ENCODE data around the gene LTB4R2. TPM values are rescaled to one million over a fixed set of nuclear protein-coding genes. Genes with fewer than 3 reads are reported as not detected.

LTB4R2 gene
- total RNA-seq, 4 donors from 2014 or later = 4.4 to 81.5 (median 7.1) TPM

DNA sequence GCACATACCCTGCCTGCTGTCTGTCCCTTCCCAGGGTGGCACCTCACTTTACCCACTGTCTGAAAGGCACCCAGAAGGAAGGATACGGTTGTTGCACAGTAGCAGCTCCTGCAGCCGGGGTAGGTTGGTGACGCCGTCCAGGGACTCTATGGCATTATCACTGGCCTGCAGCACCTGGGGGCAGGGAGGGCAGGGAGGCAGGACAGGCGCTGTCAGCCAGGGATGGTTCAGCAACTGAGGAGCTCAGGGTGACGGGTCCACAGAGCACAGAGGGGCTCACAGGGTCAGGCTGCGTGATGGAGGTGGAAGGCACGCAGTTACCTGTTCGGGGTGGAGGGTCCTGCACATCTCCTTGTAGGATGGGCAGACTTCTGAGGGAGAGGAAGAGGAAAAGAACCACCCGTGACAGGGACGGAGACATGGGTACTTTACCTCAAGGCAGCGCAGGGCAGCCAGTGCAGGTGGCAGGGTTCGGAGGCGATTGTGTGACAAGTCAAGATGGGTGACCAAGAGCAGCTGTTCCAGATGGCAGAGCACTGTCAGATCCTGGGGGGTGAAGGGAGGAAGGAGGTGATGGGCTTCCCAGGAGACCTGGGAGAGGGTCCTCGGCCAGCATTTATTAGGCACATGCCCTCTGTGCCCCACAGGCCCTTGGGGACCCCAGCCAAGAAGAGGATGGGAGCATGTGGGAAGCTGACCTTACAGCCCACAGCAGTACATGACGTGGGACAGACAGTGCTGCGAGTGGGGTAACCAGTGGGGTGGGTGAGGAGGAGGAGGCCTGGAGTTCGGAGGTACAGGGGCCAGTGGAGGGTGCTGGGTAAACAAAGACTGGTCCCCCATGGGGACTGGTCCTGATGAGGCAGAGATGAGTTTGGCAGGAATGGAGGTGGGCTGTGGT lies 43.3 kb upstream of the LTB4R2 start:
- in situ Hi-C loops (cut with MboI; ENCODE audit: low pct_ligation_motif_present in 1 of 4, low pct_unique_long_range_greater_than_20kb in 1 of 4, low sequenced_read_pairs in 3 of 4) (no loop called here), intact Hi-C loops (cut with DNase I; ENCODE audit: low total_unique reads) (no loop called here)
- no peak for DNase-seq
- WGBS, 2 donors (ENCODE audit: low coverage in 1 of 2) = 85 to 95% methylated on average over 9 to 17 of the region's 18 CpGs
- no peaks in the 10 kb centered on the region for H3K27me3 ChIP-seq
- TF ChIP-seq POLR2A (IDR thresholded peaks at IDR 0.05) = no peak
- no peak for TF ChIP-seq EP300 (IDR thresholded peaks at IDR 0.05; ENCODE audit: low read depth)
- no peak for TF ChIP-seq CTCF (IDR thresholded peaks at IDR 0.05)
- no peak for TF ChIP-seq POLR2AphosphoS5 (IDR thresholded peaks at IDR 0.05)
- H3K4me3 ChIP-seq = no peak overlapping the region
- no peaks in the 10 kb centered on the region for H3K9me3 ChIP-seq
- H3K27ac ChIP-seq = no peak overlapping the region
- peaks cover 0 to 18% (median 0%) of the 10 kb centered on the region in 4 donors for H3K36me3 ChIP-seq
- H3K4me1 ChIP-seq = peaks cover 0 to 5% (median under 1%) of the 10 kb centered on the region in 4 donors

DNA sequence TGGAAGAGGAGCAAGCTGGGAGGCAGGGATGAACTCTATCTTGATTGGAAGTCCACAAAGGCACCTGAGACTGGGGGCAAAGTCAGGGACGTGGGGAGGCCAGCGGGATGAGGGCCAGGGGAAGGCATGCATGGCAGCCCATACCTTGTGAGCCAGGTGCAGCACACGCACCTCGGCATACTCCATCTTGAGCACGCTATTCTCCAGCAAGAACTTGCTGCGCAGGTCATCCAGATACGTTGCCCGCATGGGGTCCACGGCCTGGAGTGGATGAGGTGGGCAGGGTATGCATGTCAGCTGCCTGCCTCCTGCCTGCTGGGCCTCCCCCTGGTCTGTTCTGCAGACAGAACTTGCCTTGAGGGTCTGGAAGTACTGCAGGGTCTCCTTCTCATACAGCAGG lies 42.4 kb upstream of the LTB4R2 start:
- TF ChIP-seq EP300 (IDR thresholded peaks at IDR 0.05; ENCODE audit: low read depth) (no peak), POLR2AphosphoS5 (IDR thresholded peaks at IDR 0.05) (no peak), CTCF (IDR thresholded peaks at IDR 0.05) (no peak), POLR2A (IDR thresholded peaks at IDR 0.05) (no peak)
- intact Hi-C loops (cut with DNase I; ENCODE audit: low total_unique reads) (no loop called here), in situ Hi-C loops (cut with MboI; ENCODE audit: low pct_ligation_motif_present in 1 of 4, low pct_unique_long_range_greater_than_20kb in 1 of 4, low sequenced_read_pairs in 3 of 4) (no loop called here)
- Histone ChIP-seq H3K36me3 (peaks cover 0 to 18% (median 0%) of the 10 kb centered on the region in 4 donors), H3K4me3 (no peak overlapping the region), H3K27me3 (no peaks in the 10 kb centered on the region), H3K27ac (no peak overlapping the region), H3K9me3 (no peaks in the 10 kb centered on the region), H3K4me1 (peaks cover 0 to 14% (median 2%) of the 10 kb centered on the region in 4 donors)
- WGBS, 2 donors (ENCODE audit: low coverage in 1 of 2) = 93% methylated on average over 9 of the region's 9 CpGs; no CpG with 5 or more reads in 1 of the 2 donors
- DNase-seq = no peak

DNA sequence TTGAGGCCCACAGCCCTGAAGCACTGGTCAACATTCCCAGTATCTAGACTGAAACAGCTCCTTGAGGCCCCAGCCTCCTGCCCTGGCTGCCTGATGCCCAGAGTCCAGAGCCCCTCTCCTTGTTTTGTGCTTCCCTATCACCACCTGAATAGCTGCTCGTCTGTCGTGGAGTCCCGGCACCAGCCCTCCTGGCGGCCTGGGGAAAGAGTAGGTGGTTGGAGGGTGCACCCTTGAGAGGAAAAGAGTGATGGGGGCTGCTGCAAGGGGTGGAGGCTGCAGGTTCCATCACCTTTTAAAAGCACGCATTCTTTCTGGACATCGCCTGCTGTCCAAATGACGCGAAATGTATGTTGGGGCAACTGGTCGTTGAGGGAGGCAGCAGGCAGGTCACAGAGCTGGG lies 41.7 kb upstream of the LTB4R2 start:
- WGBS, 2 donors (ENCODE audit: low coverage in 1 of 2) = 92 to 93% methylated on average over 7 to 9 of the region's 9 CpGs
- no peaks in the 10 kb centered on the region for H3K9me3 ChIP-seq
- H3K27ac ChIP-seq = no peak overlapping the region
- no peak for TF ChIP-seq EP300 (IDR thresholded peaks at IDR 0.05; ENCODE audit: low read depth)
- no peak for TF ChIP-seq POLR2A (IDR thresholded peaks at IDR 0.05)
- no peak for TF ChIP-seq CTCF (IDR thresholded peaks at IDR 0.05)
- no peak for TF ChIP-seq POLR2AphosphoS5 (IDR thresholded peaks at IDR 0.05)
- intact Hi-C loops (cut with DNase I; ENCODE audit: low total_unique reads) (no loop called here), in situ Hi-C loops (cut with MboI; ENCODE audit: low pct_ligation_motif_present in 1 of 4, low pct_unique_long_range_greater_than_20kb in 1 of 4, low sequenced_read_pairs in 3 of 4) (no loop called here)
- no peak overlapping the region for H3K4me3 ChIP-seq
- no peak for DNase-seq
- H3K36me3 ChIP-seq = peaks cover 0 to 18% (median 0%) of the 10 kb centered on the region in 4 donors
- no peaks in the 10 kb centered on the region for H3K27me3 ChIP-seq
- H3K4me1 ChIP-seq = peaks cover 0 to 15% (median 2%) of the 10 kb centered on the region in 4 donors

- Histone ChIP-seq H3K36me3 (peaks cover 0 to 18% (median 0%) of the 10 kb centered on the region in 4 donors), H3K27ac (no peak overlapping the region), H3K4me3 (no peak overlapping the region), H3K27me3 (no peaks in the 10 kb centered on the region), H3K4me1 (peaks cover 0 to 15% (median 2%) of the 10 kb centered on the region in 4 donors), H3K9me3 (no peaks in the 10 kb centered on the region)
- 85 to 89% methylated on average over 4 to 8 of the region's 8 CpGs for WGBS, 2 donors (ENCODE audit: low coverage in 1 of 2)
- intact Hi-C loops (cut with DNase I; ENCODE audit: low total_unique reads) (no loop called here), in situ Hi-C loops (cut with MboI; ENCODE audit: low pct_ligation_motif_present in 1 of 4, low pct_unique_long_range_greater_than_20kb in 1 of 4, low sequenced_read_pairs in 3 of 4) (no loop called here)
- TF ChIP-seq EP300 (IDR thresholded peaks at IDR 0.05; ENCODE audit: low read depth) (no peak), POLR2A (IDR thresholded peaks at IDR 0.05) (no peak), CTCF (IDR thresholded peaks at IDR 0.05) (no peak), POLR2AphosphoS5 (IDR thresholded peaks at IDR 0.05) (no peak)
- DNase-seq = no peak
Observed at GRCh38 chr14:24269368-24269767, 40.6 kb upstream of the LTB4R2 start.
